Measurements from ENCODE around the gene ECEL1. TPM values are rescaled to one million over a fixed set of nuclear protein-coding genes. Genes with fewer than 3 reads are reported as not detected.
"Not testable (repeated sequence)": the region's sequence is repeated elsewhere in the genome, so short reads cannot be mapped to it uniquely, and the experiment has no call there.

ECEL1 gene, protein sequence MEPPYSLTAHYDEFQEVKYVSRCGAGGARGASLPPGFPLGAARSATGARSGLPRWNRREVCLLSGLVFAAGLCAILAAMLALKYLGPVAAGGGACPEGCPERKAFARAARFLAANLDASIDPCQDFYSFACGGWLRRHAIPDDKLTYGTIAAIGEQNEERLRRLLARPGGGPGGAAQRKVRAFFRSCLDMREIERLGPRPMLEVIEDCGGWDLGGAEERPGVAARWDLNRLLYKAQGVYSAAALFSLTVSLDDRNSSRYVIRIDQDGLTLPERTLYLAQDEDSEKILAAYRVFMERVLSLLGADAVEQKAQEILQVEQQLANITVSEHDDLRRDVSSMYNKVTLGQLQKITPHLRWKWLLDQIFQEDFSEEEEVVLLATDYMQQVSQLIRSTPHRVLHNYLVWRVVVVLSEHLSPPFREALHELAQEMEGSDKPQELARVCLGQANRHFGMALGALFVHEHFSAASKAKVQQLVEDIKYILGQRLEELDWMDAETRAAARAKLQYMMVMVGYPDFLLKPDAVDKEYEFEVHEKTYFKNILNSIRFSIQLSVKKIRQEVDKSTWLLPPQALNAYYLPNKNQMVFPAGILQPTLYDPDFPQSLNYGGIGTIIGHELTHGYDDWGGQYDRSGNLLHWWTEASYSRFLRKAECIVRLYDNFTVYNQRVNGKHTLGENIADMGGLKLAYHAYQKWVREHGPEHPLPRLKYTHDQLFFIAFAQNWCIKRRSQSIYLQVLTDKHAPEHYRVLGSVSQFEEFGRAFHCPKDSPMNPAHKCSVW
- total RNA-seq (2014; rRNA removed; shearing (Covaris generic)) = 9.6 and 11.9 TPM in 2 replicates

DNA sequence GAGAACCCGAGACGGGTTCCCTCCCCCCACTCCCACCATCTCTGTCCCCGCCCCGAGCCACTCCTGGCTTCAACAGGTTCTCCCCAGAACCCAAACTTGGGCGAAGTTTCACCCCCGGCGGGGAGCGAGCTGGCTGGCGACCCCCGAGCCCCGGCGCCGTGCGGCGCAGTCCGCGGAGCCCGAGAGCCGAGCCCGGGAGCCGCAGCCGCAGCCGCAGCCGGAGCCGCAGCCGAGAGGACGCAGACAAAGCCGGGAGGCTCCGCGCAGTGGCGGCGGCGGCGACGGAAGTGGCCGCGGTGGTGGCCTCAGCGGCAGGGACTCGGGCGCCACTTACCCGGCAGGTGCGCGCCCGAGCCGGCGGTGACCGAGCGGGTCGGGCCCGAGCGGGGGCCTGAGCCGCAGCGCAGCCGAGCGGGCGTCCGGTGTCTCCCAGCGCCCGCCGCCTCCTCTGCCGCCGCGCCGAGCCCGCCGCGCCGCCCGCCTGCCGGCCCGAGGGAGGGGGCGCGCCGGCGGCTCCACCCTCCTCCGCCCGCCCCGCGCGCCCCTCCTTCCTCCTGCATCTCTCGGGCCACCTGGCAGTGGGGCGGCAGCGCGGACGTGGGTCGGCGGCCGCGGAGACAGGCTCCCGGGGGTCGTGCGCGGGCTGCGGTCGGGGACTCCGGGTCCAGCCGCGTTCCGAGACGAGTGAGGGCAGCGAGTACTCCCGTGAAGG lies at the start of gene ECEL1:
TSS of gene ECEL1 (minus strand) at position 450 of the 712 bp plus-strand sequence. CDS start 1,181 bp downstream, outside the sequence.
- in situ Hi-C loops (cut with HindIII; ENCODE audit: low sequenced_read_pairs) = no loop called here
- DNase-seq (ENCODE audit: low spot score) = no peak

DNA sequence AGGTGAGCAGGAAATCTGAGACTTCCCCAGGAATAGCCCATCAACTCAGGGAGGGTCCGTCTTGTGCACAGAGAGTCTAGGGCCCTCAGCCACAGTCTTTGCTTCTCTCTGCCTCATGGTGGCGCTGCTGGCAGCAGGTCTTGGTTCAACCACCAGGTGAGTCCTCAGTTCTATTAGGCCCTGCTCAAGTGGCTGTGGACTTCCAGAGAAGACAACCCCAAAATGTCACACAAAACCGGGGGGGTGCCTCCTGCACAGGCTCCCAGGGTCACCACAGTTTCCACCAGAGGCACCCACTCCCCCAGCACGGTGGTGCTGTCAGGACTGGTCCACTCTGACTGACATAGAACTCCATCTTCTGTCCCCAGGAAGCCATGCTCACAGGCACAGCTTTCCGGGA lies 49.4 kb upstream of the ECEL1 start:
- in situ Hi-C loops (cut with HindIII; ENCODE audit: low sequenced_read_pairs) = no loop called here
- DNase-seq (ENCODE audit: low spot score) = peak; percentile 14

DNA sequence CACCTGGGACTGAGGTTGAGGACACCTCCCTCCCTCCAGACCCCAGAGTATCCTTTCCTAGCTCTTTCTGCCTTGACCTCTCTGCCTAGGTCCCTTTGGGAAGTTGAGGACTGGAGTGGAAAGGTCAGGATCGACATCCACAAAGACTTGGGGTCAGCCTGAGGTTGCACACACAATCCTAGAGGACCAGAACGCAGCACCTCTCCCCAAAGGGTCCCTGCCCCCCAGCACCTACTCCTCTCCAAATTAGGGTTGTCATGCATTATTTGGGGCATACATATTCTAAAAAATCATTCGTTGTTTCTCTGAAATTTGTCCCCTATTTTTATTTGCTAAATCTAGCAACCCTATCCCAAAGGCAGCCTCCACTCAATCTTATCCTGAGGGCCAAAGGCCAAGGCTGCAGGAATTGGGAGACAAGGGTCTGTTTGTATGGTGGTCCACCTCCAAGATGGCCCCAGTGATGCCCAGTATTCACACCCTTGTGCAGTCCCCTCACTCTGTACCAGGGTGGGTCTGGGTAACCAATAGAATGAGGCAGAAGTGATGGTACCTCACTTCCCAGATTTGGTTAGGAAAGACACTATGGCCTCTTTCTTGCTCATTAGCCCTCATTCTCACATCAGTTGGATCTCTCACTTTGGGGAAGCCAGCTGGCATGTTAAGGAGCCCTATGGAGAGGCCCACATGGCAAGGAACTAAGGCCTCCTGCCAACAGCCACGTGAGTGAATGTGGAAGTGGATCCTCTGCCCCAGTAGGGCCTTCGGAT lies 48.3 kb upstream of the ECEL1 start:
- in situ Hi-C loops (cut with HindIII; ENCODE audit: low sequenced_read_pairs) = no loop called here
- DNase-seq (ENCODE audit: low spot score) = no peak

DNA sequence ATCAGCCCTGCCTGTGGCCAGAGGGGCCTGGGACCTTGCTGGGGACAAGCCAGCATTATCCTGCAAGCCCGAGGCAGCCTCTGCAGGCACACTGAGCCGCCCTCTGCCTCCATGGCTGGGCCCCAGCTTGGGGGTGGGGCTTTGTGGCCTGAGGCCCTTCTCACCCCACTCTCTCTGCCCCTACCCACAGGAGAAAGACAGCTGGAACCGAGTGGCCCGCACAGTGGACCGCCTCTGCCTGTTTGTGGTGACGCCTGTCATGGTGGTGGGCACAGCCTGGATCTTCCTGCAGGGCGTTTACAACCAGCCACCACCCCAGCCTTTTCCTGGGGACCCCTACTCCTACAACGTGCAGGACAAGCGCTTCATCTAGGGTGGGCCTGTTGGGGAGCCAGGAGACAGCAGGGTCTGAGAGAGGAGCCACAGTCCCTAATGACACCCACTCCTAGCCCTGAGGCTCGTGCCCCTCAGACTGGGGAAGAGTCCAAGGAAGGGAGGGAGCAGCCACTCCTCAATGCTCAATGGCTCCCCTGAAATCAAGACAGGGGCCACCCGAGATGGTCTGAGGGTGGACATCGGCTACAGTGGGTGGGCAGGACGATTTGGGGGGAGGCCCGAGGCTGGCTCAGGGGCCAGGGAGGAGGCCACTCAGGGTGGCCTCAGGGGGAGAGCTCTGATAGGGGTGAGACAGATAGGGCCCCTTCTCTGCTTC lies 47.5 kb upstream of the ECEL1 start:
- in situ Hi-C loops (cut with HindIII; ENCODE audit: low sequenced_read_pairs) = no loop called here

DNA sequence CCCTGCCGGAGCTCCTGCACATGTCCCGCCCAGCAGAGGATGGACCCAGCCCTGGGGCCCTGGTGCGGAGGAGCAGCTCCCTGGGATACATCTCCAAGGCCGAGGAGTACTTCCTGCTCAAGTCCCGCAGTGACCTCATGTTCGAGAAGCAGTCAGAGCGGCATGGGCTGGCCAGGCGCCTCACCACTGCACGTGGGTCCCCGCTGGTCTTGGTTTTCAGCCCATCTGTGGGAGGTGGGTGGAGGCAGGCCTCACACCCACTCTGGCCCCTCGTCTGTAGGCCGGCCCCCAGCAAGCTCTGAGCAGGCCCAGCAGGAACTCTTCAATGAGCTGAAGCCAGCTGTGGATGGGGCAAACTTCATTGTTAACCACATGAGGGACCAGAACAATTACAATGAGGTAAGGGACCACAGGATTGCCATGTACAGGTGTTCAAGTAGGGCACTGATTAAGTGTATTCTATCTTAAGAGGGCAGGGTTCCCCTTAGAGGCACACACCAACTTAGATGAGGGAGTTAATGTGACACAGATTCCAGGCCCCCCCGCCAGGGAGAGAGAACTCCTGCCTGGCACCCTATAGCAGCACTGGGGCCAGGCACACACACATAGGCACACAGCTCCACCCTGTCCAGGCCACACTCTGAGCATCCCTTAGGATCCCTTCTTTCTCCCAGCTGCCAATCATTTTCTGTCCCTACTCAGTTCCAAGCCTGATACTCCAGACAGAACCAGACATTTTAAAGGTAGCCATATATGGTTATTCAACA lies 46.5 kb upstream of the ECEL1 start:
- in situ Hi-C loops (cut with HindIII; ENCODE audit: low sequenced_read_pairs) = no loop called here

More for the DNA sequence above, 47.5 kb upstream of the ECEL1 start:
- no peak for DNase-seq (ENCODE audit: low spot score)

DNA sequence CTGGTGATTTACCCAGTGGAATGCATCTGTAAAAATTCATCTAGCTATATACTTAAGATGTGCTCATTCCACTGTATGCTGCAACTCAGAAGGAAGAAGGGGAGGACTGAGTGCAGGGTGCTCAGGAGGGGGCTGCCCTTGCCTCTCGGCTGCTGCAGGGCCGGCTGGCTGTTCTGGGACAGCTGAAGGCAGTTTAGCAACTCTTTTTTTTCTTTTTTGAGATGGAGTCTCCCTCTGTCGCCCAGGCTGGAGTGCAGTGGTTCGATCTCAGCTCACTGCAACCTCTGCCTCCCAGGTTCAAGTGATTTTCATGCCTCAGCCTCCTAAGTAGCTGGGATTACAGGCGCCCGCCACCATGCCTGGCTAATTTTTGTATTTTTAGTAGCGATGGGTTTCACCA lies 45.2 kb upstream of the ECEL1 start:
- in situ Hi-C loops (cut with HindIII; ENCODE audit: low sequenced_read_pairs); DNase-seq (ENCODE audit: low spot score): not testable (repeated sequence)

More for the DNA sequence above, 46.5 kb upstream of the ECEL1 start:
- DNase-seq (ENCODE audit: low spot score) = no peak

DNA sequence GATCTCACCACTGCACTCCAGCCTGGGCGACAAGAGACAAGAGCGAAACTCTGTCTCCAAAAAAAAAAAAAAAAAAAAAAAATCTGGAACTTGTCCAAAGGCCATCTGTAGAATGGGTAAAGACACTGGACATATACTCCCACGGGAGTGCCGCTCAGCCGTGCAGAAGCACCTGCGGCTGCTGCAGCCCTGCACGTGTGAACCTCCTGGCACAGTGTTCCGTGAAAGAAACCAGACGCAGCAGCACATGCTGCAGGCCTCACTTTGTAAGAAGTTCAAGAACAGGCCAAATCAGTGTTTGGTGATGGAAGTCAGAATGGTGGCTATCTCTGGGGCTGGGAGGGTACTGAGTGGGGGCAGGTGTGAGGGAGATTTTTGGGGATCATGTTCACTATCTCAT lies 44.8 kb upstream of the ECEL1 start:
- no peak for DNase-seq (ENCODE audit: low spot score)
- in situ Hi-C loops (cut with HindIII; ENCODE audit: low sequenced_read_pairs) = no loop called here

DNA sequence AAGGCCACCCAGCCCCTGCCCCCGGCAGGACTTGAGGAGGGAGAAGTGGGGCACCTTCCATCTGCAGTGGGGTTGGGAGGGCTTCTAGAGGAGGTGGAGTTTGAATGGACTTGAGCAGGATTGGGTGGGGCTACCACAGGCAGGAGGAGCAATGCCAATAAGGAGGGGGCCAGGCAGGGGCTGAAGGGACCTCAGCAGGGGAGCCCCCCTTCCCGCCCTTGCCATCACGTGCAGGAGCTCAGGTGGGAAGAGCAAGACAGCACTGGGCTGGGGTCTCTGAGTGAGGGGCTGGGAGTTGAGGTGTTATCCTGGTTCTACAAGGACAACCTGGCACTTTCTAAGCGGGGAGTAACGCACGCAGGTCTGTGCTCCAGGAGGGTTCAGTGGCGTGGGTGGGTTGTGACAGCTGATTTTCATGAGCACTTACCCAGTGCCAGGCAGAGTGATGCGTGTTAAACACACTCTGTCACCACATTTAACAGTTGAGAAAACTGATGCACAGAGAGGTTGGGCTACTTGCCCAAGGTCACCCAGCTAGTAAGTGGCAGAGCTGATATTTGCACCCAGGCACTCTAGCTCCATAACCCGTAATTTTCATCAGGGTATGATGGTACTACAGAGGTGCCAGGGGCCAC lies 43.1 kb upstream of the ECEL1 start:
- in situ Hi-C loops (cut with HindIII; ENCODE audit: low sequenced_read_pairs) = no loop called here
- DNase-seq (ENCODE audit: low spot score) = no peak

DNA sequence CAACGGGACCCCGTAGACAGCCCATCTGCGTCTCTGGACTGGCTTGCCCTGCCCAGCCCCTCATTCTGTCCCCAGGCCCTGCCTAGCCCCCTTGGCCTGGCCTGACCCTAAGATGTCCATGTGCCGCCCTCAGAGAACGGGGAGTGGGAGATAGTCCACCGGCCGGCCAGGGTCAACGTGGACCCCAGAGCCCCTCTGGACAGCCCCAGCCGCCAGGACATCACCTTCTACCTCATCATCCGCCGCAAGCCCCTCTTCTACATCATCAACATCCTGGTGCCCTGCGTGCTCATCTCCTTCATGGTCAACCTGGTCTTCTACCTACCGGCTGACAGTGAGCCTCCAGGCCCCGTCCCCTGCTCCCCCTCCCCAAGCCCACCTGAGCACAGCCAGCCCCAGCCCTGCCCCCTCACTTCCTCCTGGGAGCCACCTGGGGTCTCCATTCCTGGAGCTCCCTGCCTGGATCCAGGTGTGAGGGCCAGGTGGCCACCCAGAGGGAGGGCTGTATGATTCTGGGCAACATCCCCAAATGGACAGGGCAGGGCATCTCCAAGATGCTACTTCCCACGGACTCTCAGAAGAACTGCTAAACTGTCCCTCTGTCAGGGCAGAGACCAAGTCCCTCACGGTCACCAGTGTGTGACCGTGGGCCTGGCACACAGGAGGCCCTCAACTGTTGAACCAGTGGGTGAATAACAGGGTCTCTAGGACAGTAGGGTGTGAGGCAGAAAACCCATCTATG lies 42.3 kb upstream of the ECEL1 start:
- in situ Hi-C loops (cut with HindIII; ENCODE audit: low sequenced_read_pairs) = no loop called here
- DNase-seq (ENCODE audit: low spot score) = no peak

DNA sequence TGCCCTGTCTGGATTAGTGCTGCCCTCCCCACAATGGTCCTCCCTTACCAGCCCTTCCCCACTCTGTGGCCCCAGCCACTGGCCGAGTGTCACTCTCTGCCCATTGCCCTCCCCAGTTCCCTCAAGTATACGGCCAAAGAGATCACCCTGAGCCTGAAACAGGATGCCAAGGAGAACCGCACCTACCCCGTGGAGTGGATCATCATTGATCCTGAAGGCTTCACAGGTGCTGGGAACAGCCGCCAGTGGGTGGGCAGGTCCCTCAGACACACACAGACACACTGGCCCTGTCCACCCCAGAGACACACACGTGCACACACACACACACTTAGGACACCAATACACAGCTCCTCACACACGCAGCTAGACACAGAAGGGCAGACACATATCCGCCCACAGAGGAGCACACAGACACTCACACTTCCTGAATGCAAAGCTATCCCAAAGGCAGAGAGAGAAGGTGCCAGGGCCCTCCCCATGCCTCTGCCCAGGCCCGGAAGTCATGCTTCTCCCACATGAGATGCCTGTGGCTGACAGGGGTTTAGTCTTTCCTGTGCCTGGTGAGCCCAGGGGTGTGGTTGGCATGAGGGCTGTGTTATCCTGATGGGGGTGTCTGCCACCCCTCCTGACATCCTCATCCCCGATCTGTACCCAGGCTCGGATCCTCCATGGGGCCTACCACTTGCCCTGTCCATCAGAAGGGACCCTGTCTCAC lies 41.3 kb upstream of the ECEL1 start:
- no peak for DNase-seq (ENCODE audit: low spot score)
- in situ Hi-C loops (cut with HindIII; ENCODE audit: low sequenced_read_pairs) = no loop called here

DNA sequence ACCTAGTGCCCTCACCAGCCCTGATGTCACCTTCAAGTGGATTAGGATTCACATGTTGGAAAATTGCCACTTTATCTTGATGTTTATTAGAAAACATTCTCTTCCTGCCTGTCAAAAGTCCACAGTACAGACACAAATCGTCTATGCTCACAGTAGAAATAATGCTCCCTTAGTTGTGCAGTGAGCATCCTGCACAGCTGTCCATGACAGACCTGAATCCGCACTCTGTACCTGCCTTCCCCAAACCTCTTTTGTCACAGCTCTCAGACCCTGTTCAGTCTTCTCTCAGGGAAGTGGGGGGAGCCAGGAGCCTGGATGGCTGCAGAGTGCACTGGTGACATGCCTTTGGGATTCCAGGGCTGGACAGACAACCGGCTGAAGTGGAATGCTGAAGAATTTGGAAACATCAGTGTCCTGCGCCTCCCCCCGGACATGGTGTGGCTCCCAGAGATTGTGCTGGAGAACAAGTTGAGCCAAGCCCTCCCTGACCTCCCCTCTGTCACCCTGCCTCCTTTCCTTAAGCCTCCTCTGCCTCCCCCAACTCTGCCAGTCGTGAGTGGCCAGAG lies 40.4 kb upstream of the ECEL1 start:
- in situ Hi-C loops (cut with HindIII; ENCODE audit: low sequenced_read_pairs) = no loop called here
- no peak for DNase-seq (ENCODE audit: low spot score)

DNA sequence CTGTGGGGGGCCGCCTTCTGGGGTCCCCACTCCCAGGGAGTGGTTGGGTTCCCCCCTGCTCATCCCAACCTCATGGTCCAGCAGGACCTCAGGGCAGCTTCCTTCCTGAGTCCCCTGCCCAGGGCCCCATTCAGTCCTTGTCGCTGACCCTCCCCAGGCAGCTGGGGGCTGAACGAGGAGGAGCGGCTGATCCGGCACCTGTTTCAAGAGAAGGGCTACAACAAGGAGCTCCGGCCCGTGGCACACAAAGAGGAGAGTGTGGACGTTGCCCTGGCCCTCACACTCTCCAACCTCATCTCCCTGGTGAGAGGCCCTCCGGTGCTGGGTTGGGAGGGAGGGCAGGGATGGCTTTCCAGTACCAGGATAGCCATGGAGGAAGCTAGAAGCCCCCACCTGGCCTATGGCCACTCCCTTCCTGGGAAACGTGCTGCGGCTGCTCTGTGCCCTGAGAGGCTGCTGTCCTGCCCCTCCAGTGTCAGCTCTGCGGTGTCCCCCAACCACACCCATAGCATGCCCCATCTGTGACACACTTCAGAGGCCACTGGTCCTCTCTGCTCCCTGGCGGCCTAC lies 38.8 kb upstream of the ECEL1 start:
- in situ Hi-C loops (cut with HindIII; ENCODE audit: low sequenced_read_pairs) = no loop called here
- no peak for DNase-seq (ENCODE audit: low spot score)

DNA sequence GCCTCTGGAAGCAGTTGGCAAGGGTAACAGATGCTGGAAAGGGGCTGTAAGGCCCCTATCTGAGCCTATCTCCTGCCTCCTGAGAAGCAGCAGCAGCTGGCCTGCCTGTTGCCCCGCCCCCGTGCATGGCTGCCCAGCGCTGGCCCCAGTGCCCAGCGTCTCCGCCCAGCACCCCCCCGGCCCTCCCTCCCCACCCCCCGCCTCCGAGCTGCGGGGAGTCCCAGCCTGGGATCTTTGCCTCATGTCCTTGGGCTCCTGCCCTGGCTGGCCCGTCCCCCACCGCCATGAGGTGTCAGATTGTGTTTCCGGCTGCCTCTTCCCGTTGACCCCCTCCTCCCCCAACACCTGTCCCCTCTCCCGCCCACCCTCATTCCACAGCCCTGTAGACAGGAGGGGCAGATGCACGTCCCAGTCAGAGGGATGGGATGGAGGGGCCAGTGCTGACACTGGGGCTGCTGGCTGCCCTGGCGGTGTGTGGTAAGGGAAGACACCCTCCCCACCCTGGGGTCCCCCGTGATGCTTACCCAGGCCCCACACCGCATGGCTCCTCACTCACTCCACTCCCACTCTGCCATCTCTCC lies 38.2 kb upstream of the ECEL1 start, which contains the start of gene CHRND:
TSS of gene CHRND (plus strand) at position 370 of the 581 bp plus-strand sequence. CDS start at position 426, 56 bp downstream.
- in situ Hi-C loops (cut with HindIII; ENCODE audit: low sequenced_read_pairs) = no loop called here
- DNase-seq (ENCODE audit: low spot score) = no peak

DNA sequence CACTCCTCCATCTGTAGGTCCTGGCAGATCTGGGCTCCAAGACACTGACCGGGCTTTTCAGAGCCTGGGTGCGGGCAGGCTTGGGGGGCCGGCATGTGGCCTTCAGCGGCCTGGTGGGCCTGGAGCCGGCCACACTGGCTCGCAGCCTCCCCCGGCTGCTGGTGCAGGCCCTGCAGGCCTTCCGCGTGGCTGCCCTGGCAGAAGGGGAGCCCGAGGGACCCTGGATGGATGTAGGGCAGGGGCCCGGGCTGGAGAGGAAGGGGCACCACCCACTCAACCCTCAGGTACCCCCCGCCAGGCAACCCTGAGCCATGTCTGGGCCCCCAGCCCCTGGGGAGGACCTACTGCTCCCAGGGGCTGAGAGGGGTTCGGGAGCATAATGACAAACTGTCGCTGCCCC lies 37.6 kb upstream of the ECEL1 start:
- in situ Hi-C loops (cut with HindIII; ENCODE audit: low sequenced_read_pairs) = no loop called here
- no peak for DNase-seq (ENCODE audit: low spot score)

DNA sequence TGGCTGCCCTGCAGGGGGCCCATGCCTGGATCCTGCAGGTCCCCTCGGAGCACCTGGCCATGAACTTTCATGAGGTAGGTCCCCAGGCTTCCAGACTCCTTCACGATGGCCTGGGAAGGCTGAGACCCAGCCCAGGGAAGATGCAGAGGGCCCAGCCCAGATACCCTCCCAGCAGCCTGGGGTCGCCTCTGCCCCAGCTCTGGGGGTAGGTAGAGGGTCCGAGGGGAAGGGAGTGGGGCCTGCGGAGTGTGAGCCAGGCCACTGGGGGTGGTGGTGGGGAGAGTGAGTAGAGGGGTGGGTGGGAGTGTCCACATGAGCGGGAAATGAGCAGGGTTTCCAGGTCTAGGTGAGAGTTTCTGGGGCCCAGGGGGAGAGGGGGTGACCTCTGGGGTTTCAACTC lies 37.1 kb upstream of the ECEL1 start:
- in situ Hi-C loops (cut with HindIII; ENCODE audit: low sequenced_read_pairs) = no loop called here
- no peak for DNase-seq (ENCODE audit: low spot score)
